Endothelial cell of hepatic sinusoid (primary cell): ENCODE results near the gene ABCA7.

Experiments
- in situ Hi-C: cut with HindIII; loops from 2 replicates; pipeline ENCODE4 v1.10.0; 2017; ENCODE audit warnings: low sequenced_read_pairs

The ABCA7 gene

DNA sequence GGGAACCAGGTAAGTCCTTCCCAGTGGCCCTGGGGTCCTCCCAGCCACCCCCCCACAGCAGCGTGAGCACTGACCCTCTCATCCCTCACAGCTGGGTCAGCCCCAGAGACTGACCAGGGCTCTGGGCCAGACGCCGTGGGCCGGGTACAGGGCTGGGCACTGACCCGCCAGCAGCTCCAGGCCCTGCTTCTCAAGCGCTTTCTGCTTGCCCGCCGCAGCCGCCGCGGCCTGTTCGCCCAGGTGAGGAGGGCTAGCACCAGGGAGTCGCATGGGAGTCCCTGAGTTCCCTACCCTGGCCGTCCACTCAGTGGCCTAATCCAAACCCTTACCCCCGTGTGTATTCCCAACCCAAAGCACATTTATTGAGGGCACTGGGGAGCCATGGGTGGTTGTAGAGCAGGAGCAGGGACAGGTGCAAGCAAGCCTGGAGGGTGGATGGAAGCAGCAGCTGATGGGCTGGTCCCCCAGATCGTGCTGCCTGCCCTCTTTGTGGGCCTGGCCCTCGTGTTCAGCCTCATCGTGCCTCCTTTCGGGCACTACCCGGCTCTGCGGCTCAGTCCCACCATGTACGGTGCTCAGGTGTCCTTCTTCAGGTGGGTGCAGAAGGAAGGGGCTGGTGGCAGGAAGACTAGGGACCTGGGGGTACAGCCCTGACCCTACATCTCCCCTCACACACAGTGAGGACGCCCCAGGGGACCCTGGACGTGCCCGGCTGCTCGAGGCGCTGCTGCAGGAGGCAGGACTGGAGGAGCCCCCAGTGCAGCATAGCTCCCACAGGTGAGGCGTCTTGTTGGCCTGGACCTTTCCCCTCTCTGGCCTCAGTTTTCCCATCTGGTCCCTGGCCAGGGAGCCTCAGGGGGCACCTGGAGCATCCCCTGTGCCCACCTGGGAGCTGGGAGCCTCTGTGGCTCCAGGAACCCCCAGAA is 14.5 kb downstream of the ABCA7 start:
- in situ Hi-C loops: no loop called here

- in situ Hi-C loops: no loop called here
These were observed 15.1 kb downstream of the ABCA7 start for GRCh38 chr19:1055028-1055425.

DNA sequence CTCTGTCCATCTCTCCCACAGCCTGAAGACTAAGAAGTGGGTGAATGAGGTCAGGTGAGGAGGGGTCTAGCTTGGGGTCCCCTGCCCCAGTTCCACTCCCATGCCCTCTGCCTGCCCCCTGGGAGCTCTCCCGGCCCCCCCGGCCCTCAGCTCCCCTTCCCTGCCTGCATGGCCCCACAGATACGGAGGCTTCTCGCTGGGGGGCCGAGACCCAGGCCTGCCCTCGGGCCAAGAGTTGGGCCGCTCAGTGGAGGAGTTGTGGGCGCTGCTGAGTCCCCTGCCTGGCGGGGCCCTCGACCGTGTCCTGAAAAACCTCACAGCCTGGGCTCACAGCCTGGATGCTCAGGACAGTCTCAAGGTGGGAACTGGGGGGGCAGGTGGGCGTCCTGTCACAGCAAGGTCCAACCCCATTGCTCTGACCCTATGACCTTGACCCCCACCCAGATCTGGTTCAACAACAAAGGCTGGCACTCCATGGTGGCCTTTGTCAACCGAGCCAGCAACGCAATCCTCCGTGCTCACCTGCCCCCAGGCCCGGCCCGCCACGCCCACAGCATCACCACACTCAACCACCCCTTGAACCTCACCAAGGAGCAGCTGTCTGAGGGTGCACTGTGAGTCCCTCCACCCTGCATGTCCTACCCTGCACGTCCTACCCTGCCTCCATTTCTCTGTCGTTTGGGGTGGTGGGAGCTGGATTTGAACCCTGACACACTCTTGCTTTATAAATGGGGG is 16.1 kb downstream of the ABCA7 start:
- in situ Hi-C loops: no loop called here

GRCh38 chr19:1057176-1057855 is 17.4 kb downstream of the ABCA7 start:
- in situ Hi-C loops: no loop called here

GRCh38 chr19:1058112-1058511 is 18.2 kb downstream of the ABCA7 start:
- in situ Hi-C loops: no loop called here

DNA sequence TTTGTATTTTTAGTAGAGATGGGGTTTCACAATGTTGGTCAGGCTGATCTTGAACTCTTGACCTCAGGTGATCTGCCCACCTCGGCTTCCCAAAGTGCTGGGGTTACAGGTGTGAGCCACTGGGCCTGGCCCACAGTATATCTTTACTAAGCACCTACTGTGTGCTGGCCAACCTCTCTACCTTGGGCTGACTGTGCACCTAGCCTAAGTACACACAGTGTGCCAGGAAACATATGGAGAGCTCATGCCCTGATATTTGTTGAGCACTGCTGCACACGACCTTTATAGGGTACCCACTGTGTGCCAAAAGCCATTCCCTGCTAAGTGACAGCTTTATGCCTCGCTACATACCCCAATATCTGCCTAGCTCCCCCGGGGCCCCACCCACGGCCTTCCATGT is 20.8 kb downstream of the ABCA7 start:
- in situ Hi-C loops: no loop called here

GRCh38 chr19:1061987-1062386 is 22.1 kb downstream of the ABCA7 start:
- in situ Hi-C loops: no loop called here

- in situ Hi-C loops: no loop called here
These were observed 22.6 kb downstream of the ABCA7 start for GRCh38 chr19:1062387-1063029.

DNA sequence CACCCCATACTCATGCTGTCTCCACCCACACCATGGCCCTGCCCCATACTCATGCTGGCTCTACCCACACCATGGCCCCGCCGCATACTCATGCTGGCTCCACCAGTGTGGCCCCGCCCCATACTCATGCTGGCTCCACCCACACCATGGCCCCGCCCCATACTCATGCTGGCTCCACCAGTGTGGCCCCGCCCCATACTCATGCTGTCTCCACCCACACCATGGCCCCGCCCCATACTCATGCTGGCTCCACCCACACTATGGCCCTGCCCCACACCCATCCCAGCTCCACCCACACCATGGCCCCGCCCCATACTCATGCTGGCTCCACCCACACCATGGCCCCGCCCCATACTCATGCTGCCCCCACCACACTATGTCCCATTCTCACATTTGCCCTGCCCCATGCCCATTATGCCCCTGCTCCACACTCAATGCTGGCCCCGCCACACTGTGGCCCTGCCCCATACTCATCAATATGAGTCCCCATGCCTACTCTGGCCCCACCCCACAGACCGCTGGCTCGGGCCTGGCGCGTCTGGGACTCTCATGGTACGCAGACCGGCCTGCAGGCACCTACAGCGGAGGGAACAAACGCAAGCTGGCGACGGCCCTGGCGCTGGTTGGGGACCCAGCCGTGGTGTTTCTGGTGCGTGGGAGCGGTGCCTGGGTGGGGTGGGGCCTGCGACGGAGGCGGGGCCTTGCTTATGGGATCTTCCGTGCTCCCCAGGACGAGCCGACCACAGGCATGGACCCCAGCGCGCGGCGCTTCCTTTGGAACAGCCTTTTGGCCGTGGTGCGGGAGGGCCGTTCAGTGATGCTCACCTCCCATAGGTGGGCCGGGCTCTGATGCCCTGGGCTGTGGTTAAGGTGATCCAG is 23.4 kb downstream of the ABCA7 start:
- in situ Hi-C loops: no loop called here

- in situ Hi-C loops: no loop called here
These were observed 24.2 kb downstream of the ABCA7 start for GRCh38 chr19:1063909-1064660.

DNA sequence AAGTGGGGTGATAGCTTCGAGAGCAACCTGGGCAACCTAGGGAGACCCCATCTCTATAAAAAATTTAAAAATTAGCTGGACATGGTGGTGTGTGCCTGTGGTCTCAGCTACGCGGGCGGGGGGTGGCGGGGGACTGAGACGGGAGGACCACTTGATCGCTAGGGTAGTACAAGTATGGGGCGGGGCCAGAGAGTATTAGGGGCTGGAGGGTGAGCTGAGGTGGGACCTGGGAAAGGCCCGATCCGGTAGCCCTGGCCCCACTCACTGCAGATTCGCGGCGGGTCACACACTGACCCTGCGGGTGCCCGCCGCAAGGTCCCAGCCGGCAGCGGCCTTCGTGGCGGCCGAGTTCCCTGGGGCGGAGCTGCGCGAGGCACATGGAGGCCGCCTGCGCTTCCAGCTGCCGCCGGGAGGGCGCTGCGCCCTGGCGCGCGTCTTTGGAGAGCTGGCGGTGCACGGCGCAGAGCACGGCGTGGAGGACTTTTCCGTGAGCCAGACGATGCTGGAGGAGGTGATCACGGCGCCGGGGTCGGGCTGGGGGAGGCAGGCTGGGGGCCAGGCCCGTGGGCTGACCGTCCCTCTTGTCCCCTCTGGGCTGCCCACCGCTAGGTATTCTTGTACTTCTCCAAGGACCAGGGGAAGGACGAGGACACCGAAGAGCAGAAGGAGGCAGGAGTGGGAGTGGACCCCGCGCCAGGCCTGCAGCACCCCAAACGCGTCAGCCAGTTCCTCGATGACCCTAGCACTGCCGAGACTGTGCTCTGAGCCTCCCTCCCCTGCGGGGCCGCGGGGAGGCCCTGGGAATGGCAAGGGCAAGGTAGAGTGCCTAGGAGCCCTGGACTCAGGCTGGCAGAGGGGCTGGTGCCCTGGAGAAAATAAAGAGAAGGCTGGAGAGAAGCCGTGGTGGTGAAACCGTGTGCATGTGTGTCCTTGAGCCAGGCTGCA is 25.0 kb downstream of the ABCA7 start:
- in situ Hi-C loops: no loop called here

- in situ Hi-C loops: no loop called here
These were observed 25.8 kb downstream of the ABCA7 start for GRCh38 chr19:1065606-1066109.

DNA sequence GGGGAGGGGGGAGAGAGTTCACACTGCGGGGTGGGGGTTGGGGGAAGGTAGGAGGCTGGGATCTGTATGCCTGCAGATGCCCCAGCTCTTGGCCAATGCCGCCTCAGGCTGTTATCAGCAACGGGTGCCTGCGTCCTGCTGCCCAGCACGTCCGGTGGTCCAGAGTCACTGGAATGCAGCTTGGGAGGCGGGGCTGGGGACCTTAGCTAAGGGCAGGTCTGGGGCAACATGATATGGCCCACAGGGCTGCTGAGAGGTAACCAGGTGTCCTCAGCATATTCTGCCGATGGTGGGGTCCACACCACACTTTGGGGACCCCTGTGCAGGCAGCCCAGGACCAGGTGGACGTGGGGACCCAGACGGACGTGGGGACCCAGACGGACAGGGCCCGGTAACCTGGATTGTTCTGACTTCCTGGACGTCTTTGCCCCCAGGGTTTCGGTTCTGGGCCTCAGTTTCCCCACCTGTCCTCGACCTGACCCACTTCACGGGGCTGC is 26.4 kb downstream of the ABCA7 start:
- in situ Hi-C loops: no loop called here

GRCh38 chr19:1066748-1067340 is 26.9 kb downstream of the ABCA7 start, which contains the start of gene ARHGAP45:
Gene ARHGAP45, plus strand, starts transcription at chr19:1067167. Its CDS starts 239 bp downstream, at chr19:1067406.
- in situ Hi-C loops: no loop called here

DNA sequence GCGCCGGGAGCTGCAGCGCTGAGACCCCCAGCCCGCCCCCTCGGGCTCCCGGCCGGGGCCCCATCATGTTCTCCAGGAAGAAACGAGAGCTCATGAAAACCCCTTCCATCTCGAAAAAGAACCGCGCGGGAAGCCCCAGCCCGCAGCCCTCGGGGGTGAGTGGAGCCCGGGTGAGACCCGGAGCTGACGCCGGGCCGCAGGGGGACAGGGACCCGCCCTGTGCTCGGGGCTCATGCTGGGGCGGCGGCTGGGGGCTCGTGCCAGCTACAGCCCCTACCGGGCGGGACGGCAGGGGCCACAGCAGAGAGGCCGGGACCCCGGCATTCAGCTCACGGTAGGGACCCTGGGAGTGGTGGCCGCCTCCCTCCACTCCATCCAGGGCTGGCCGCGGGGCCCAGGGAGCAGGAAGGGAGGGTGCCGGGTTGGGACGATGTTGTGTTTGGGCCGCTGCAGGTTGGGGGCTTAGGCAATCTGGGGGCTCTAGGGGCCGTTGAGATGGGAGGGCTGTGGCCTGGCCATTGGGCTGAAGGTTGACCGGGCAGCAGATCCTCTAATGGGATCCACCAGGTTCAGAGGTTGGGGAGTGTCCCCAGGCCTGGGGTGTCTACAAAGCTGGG is 27.5 kb downstream of the ABCA7 start:
- in situ Hi-C loops: no loop called here

- in situ Hi-C loops: no loop called here
These were observed 28.4 kb downstream of the ABCA7 start for GRCh38 chr19:1068009-1069001.
